NB4 (cell line): ENCODE results near the gene BHLHA9.

Experiments
- CTCF ChIP-seq: IDR thresholded peaks from one replicate; pipeline ENCODE4 v1.5.1; 2012; ENCODE audit warnings: low read depth, low read length
- POLR2A ChIP-seq: IDR thresholded peaks from 2 replicates; pipeline ENCODE4 v1.6.1; 2011; ENCODE audit warnings: mild to moderate bottlenecking; ENCODE audit not compliant: insufficient read length; ENCODE audit errors: extremely low read depth

DNA sequence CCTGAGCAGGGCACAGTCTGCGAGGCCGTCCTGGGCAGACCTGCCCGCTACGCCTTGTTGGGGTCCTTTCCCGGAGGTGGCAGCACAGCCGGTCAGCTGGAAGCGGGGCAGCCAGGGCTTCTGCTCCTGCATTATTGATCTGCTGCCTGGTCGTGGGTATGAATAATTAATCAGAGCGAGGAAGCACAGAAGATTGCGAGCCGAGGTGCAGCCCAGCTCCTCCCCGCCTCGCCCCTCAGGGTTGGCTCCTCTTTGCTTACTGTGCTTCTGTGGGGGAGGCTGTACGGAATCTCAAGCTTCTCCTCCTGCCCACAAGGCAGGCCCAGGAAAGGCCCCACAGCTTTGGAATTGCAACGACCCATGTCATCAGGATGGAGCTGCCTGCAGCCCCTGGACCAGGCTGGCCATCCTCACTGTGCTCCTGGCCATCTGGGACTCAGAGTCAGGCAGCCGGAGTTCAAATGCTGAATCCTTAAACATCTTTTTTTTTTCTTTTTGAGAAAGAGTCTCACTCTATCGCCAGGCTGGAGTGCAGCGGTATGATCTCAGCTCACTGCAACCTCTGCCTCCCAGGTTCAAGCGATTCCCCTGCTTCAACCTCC, 34.8 kb downstream of the BHLHA9 start:
- no peak for TF ChIP-seq CTCF
- no peak for TF ChIP-seq POLR2A
